Measurements from ENCODE around the gene PTPRN2.

PTPRN2 gene

GRCh38 chr7:157832006-157832405 is 755.6 kb downstream of the PTPRN2 start:
- in situ Hi-C loops (cut with HindIII; ENCODE audit: low sequenced_read_pairs) = no loop called here

GRCh38 chr7:157831143-157831905 is 756.3 kb downstream of the PTPRN2 start:
- DNase-seq (ENCODE audit: low read depth) = no peak
- TF ChIP-seq CTCF (IDR thresholded peaks at IDR 0.05; ENCODE audit: low read depth, low read length, missing control alignments) = no peak
- in situ Hi-C loops (cut with HindIII; ENCODE audit: low sequenced_read_pairs) = no loop called here
- no peak overlapping the region for H3K4me3 ChIP-seq (ENCODE audit: low read depth, low read length)

More at GRCh38 chr7:157832006-157832405, 755.6 kb downstream of the PTPRN2 start:
- DNase-seq (ENCODE audit: low read depth) = no peak
- TF ChIP-seq CTCF (IDR thresholded peaks at IDR 0.05; ENCODE audit: low read depth, low read length, missing control alignments) = no peak
- no peak overlapping the region for H3K4me3 ChIP-seq (ENCODE audit: low read depth, low read length)

GRCh38 chr7:157830331-157830730 is 757.3 kb downstream of the PTPRN2 start:
- no peak for DNase-seq (ENCODE audit: low read depth)
- in situ Hi-C loops (cut with HindIII; ENCODE audit: low sequenced_read_pairs) = no loop called here
- H3K4me3 ChIP-seq (ENCODE audit: low read depth, low read length) = no peak overlapping the region
- TF ChIP-seq CTCF (IDR thresholded peaks at IDR 0.05; ENCODE audit: low read depth, low read length, missing control alignments) = no peak

- no peak for TF ChIP-seq CTCF (IDR thresholded peaks at IDR 0.05; ENCODE audit: low read depth, low read length, missing control alignments)
- in situ Hi-C loops (cut with HindIII; ENCODE audit: low sequenced_read_pairs) = no loop called here
- no peak for DNase-seq (ENCODE audit: low read depth)
- H3K4me3 ChIP-seq (ENCODE audit: low read depth, low read length) = no peak overlapping the region
Measured at GRCh38 chr7:157829491-157829890, 758.1 kb downstream of the PTPRN2 start.

- no peak for DNase-seq (ENCODE audit: low read depth)
- H3K4me3 ChIP-seq (ENCODE audit: low read depth, low read length) = no peak overlapping the region
- in situ Hi-C loops (cut with HindIII; ENCODE audit: low sequenced_read_pairs) = no loop called here
- no peak for TF ChIP-seq CTCF (IDR thresholded peaks at IDR 0.05; ENCODE audit: low read depth, low read length, missing control alignments)
Measured at GRCh38 chr7:157828881-157829280, 758.7 kb downstream of the PTPRN2 start.

GRCh38 chr7:157828190-157828589 is 759.4 kb downstream of the PTPRN2 start:
- no peak overlapping the region for H3K4me3 ChIP-seq (ENCODE audit: low read depth, low read length)
- no peak for TF ChIP-seq CTCF (IDR thresholded peaks at IDR 0.05; ENCODE audit: low read depth, low read length, missing control alignments)
- DNase-seq (ENCODE audit: low read depth) = no peak
- in situ Hi-C loops (cut with HindIII; ENCODE audit: low sequenced_read_pairs) = no loop called here

Data from astrocyte of the cerebellum (primary cell).